Glutamatergic neuron (in vitro differentiated cells): ENCODE results near the gene MED13L. TPM values are rescaled to one million over a fixed set of nuclear protein-coding genes. Genes with fewer than 3 reads are reported as not detected.

ENCODE experiments used
- DNase-seq: peaks from one replicate; pipeline ENCODE4 v3.0.0; 2022
- H3K27ac Mint-ChIP-seq: one replicate; pipeline ENCODE4 v1.8.0; 2020; ENCODE audit warnings: mild to moderate bottlenecking, mixed read lengths, inconsistent platforms; ENCODE audit not compliant: unreplicated experiment
- H3K27me3 Mint-ChIP-seq: one replicate; pipeline ENCODE4 v1.8.0; 2020; ENCODE audit warnings: mild to moderate bottlenecking, moderate library complexity, mixed read lengths, inconsistent platforms; ENCODE audit not compliant: unreplicated experiment
- H3K36me3 Mint-ChIP-seq: one replicate; pipeline ENCODE4 v1.8.0; 2020; ENCODE audit warnings: mild to moderate bottlenecking, mixed read lengths, inconsistent platforms; ENCODE audit not compliant: unreplicated experiment
- H3K4me1 Mint-ChIP-seq: one replicate; pipeline ENCODE4 v1.8.0; 2020; ENCODE audit warnings: mild to moderate bottlenecking, low read depth, mixed read lengths, inconsistent platforms; ENCODE audit not compliant: unreplicated experiment
- H3K4me3 Mint-ChIP-seq: one replicate; pipeline ENCODE4 v1.8.0; 2020; ENCODE audit warnings: mild to moderate bottlenecking, mixed read lengths, inconsistent platforms; ENCODE audit not compliant: unreplicated experiment
- H3K9me3 Mint-ChIP-seq: one replicate; pipeline ENCODE4 v1.8.0; 2020; ENCODE audit warnings: mild to moderate bottlenecking, moderate library complexity, mixed read lengths, inconsistent platforms; ENCODE audit not compliant: unreplicated experiment
- CTCF ChIP-seq: fragments of 200-600 bp; sonication (generic); IDR thresholded peaks from one replicate; pipeline ENCODE4 v1.5.0; 2021; ENCODE audit not compliant: partially characterized antibody, unreplicated experiment
- total RNA-seq: library from RNA; stranded (reverse); fragmentation: NEBNext Ultra II Directional; extraction: Animal tissue kit (Norgen Biotek cat#: 25700); gene quantifications from one replicate; pipeline ENCODE4 v1.2.1, GENCODE V29; 2021; ENCODE audit not compliant: unreplicated experiment

Gene MED13L
- total RNA-seq, 1 donor from 2014 or later = 95.5 TPM

DNA sequence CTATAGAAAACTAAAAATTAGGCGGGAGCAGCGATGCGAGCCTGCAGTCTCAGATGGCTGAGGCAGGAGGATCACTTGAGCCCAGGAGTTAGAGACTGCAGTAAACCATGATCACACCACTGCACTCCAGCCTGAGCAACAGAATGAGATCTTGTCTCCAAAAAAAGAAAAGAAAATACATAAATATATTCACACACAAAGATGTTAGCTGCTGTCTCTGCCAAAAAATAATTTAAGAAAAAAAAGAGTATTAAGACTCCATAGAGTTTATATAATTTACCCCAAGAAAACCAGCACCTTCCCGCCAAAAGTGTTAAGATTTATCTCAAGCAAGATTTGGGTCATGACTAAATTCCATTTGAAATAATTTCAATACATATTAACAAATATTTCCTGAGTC is 102.6 kb downstream of the MED13L start:
- no peak overlapping the region for H3K27ac Mint-ChIP-seq
- H3K27me3 Mint-ChIP-seq = no peaks in the 10 kb centered on the region
- H3K9me3 Mint-ChIP-seq = peaks cover 1% of the 10 kb centered on the region
- no peak for DNase-seq
- H3K4me1 Mint-ChIP-seq = peaks cover 1% of the 10 kb centered on the region
- TF ChIP-seq CTCF = no peak
- H3K4me3 Mint-ChIP-seq = no peak overlapping the region
- H3K36me3 Mint-ChIP-seq = no peaks in the 10 kb centered on the region

DNA sequence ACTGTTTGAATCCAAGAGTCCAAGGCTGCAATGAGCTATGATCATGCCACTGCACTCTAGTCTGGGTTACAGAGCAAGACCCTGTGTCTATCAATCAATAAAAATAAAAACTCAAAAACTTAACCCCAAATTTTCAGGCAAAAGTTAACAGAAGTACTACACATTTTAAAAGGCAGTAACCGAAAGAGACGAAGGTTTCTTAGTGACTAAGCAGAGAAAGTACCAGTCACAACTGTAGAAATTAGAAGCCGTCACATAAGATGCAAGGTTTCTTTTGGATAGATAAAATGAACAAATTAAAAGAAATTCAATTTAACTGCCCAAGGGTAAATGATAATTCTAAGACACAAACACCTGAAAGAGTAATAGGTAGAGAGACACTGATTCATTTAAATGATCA is 103.5 kb downstream of the MED13L start:
- no peaks in the 10 kb centered on the region for H3K27me3 Mint-ChIP-seq
- peaks cover 1% of the 10 kb centered on the region for H3K4me1 Mint-ChIP-seq
- no peak for TF ChIP-seq CTCF
- H3K36me3 Mint-ChIP-seq = no peaks in the 10 kb centered on the region
- H3K9me3 Mint-ChIP-seq = peaks cover 1% of the 10 kb centered on the region
- no peak overlapping the region for H3K4me3 Mint-ChIP-seq
- H3K27ac Mint-ChIP-seq = no peak overlapping the region
- no peak for DNase-seq

GRCh38 chr12:116172224-116172849 is 105.2 kb downstream of the MED13L start:
- no peak for TF ChIP-seq CTCF
- peaks cover 1% of the 10 kb centered on the region for H3K4me1 Mint-ChIP-seq
- no peaks in the 10 kb centered on the region for H3K27me3 Mint-ChIP-seq
- H3K27ac Mint-ChIP-seq = no peak overlapping the region
- H3K9me3 Mint-ChIP-seq = peaks cover 1% of the 10 kb centered on the region
- H3K36me3 Mint-ChIP-seq = no peaks in the 10 kb centered on the region
- H3K4me3 Mint-ChIP-seq = no peak overlapping the region
- no peak for DNase-seq

- Mint-ChIP-seq H3K4me3 (no peak overlapping the region), H3K4me1 (peaks cover 1% of the 10 kb centered on the region), H3K27ac (no peak overlapping the region), H3K36me3 (no peaks in the 10 kb centered on the region), H3K27me3 (no peaks in the 10 kb centered on the region), H3K9me3 (peaks cover 1% of the 10 kb centered on the region)
- DNase-seq = no peak
- no peak for TF ChIP-seq CTCF
These were observed 105.9 kb downstream of the MED13L start for GRCh38 chr12:116171549-116171948.

- Mint-ChIP-seq H3K9me3 (no peaks in the 10 kb centered on the region), H3K27ac (no peak overlapping the region), H3K4me3 (no peak overlapping the region), H3K36me3 (no peaks in the 10 kb centered on the region), H3K4me1 (peaks cover 5% of the 10 kb centered on the region), H3K27me3 (no peaks in the 10 kb centered on the region)
- DNase-seq = no peak
- TF ChIP-seq CTCF = no peak
These were observed 108.4 kb downstream of the MED13L start for GRCh38 chr12:116169071-116169470.
